HepG2 (cell line): ENCODE measurements around the gene PPP2R5D. TPM values are rescaled to one million over a fixed set of nuclear protein-coding genes. Genes with fewer than 3 reads are reported as not detected.

Experiments used
- MZF1 ChIP-seq: sonication (generic); formaldehyde crosslinking; IDR thresholded peaks from 2 replicates; pipeline ENCODE4 v1.8.1; 2023; ENCODE audit warnings: mild to moderate bottlenecking, missing genetic modification reagents, borderline replicate concordance
- ZKSCAN8 ChIP-seq: IDR thresholded peaks from 2 replicates; pipeline ENCODE4 v1.6.1; 2016; ENCODE audit warnings: borderline replicate concordance, missing genetic modification reagents, missing compliant biosample characterization
- ZNF274 ChIP-seq: sonication (generic); formaldehyde crosslinking; IDR thresholded peaks from 2 replicates; pipeline ENCODE4 v1.5.1; 2020; ENCODE audit warnings: mild to moderate bottlenecking, missing genetic modification reagents
- ZNF432 ChIP-seq: sonication (generic); formaldehyde crosslinking; IDR thresholded peaks from 2 replicates; pipeline ENCODE4 v1.5.0; 2020; ENCODE audit warnings: missing genetic modification reagents, mild to moderate bottlenecking, borderline replicate concordance
- ZNF616 ChIP-seq: sonication (generic); formaldehyde crosslinking; IDR thresholded peaks from 2 replicates; pipeline ENCODE4 v1.5.0; 2020; ENCODE audit warnings: low read depth, mild to moderate bottlenecking, missing genetic modification reagents
- polyA plus RNA-seq, 8 experiments: library from polyadenylated mRNA; depleted of rRNA in 3 of 8; stranded (reverse) in 7 of 8; unstranded in 1 of 8; fragments of >200 nt; fragmentation: Illumina TruSeq in 4 of 8; extraction: Trizol in 4 of 8; gene quantifications; 2 replicates each; pipeline versions ENCODE4 v1.2.1 to v1.2.3, GENCODE V29; 2011 to 2016; ENCODE audit warnings: low read depth in 4 of 8, missing spikeins in 1 of 8, mixed read lengths in 1 of 8; ENCODE audit not compliant: insufficient read depth in 1 of 8
- total RNA-seq, 5 experiments: library from RNA; depleted of rRNA; stranded (reverse); fragments of >200 nt; fragmentation: Illumina TruSeq; extraction: Trizol; gene quantifications; 2 replicates each; pipeline ENCODE4 v1.2.3, GENCODE V29; 2016; ENCODE audit warnings: low read depth in 1 of 5
- TF ChIP-seq, protein P1 (sequence below), 2 experiments: fragments of 450-650 bp in 1 of 2; sonication (generic) in 1 of 2; formaldehyde crosslinking in 1 of 2; IDR thresholded peaks; 2 replicates each; pipeline versions ENCODE4 v1.6.1 to v1.8.0; 2016 to 2022; ENCODE audit warnings: antibody characterized with exemption in 1 of 2, mild to moderate bottlenecking in 1 of 2, missing genetic modification reagents in 1 of 2
- TF ChIP-seq, protein P2 (sequence below): sonication (generic); formaldehyde crosslinking; IDR thresholded peaks from 2 replicates; pipeline ENCODE4 v1.9.0; 2021; ENCODE audit warnings: mild to moderate bottlenecking, missing genetic modification reagents
- TF ChIP-seq, protein P3 (sequence below): sonication (generic); formaldehyde crosslinking; IDR thresholded peaks from 2 replicates; pipeline ENCODE4 v1.5.0; 2020; ENCODE audit warnings: missing genetic modification reagents, mild to moderate bottlenecking, borderline replicate concordance

PPP2R5D gene
- total and polyA plus RNA-seq, 2 of the 13 experiments (the other 11 are each of a cell fraction or from before 2014, with no cell fraction given): 53.7 to 60.4 TPM

DNA sequence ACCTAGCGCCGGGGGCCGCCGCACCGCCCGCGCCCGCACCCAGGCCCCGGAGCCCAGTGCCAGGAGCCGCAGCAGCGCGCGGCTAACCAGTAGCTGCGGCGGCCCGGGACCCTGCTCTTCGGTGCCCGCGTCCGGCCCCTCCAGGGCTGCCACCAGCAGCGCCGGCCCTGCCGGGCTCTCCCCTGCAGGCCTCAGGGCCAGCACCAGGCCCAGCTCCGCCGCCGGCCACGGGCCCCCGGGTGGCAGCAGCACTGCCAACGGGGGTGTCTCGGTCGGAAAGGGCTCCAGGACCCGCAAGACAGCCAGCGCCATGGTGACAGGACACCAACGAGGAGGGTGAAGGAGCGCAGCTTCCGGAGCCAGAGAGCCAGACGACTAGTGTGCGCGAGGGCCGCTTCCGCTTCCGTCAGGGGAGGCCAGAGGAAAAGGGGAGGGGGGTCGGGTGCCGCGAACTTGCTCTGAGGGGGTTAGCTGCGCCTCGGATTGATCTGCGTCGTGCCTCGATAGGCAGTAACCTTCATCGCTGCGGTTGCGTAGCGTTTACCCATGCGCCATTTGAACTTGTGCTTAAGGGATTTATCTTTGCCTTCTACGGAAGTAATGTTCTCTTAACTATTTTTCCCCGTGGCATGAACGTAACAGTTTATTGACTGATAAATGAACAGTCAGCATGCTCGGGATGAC lies 5.4 kb upstream of the PPP2R5D start, which contains the start of gene PEX6 (continued):
- TF ChIP-seq, protein P1, sequence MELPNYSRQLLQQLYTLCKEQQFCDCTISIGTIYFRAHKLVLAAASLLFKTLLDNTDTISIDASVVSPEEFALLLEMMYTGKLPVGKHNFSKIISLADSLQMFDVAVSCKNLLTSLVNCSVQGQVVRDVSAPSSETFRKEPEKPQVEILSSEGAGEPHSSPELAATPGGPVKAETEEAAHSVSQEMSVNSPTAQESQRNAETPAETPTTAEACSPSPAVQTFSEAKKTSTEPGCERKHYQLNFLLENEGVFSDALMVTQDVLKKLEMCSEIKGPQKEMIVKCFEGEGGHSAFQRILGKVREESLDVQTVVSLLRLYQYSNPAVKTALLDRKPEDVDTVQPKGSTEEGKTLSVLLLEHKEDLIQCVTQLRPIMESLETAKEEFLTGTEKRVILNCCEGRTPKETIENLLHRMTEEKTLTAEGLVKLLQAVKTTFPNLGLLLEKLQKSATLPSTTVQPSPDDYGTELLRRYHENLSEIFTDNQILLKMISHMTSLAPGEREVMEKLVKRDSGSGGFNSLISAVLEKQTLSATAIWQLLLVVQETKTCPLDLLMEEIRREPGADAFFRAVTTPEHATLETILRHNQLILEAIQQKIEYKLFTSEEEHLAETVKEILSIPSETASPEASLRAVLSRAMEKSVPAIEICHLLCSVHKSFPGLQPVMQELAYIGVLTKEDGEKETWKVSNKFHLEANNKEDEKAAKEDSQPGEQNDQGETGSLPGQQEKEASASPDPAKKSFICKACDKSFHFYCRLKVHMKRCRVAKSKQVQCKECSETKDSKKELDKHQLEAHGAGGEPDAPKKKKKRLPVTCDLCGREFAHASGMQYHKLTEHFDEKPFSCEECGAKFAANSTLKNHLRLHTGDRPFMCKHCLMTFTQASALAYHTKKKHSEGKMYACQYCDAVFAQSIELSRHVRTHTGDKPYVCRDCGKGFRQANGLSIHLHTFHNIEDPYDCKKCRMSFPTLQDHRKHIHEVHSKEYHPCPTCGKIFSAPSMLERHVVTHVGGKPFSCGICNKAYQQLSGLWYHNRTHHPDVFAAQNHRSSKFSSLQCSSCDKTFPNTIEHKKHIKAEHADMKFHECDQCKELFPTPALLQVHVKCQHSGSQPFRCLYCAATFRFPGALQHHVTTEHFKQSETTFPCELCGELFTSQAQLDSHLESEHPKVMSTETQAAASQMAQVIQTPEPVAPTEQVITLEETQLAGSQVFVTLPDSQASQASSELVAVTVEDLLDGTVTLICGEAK (IDR thresholded peaks at IDR 0.05): peak; percentile 50
- TF ChIP-seq, protein P1 (CRISPR knock-in tag; IDR thresholded peaks at IDR 0.05): 0 out of 2 replicates have a peak, but pooled peaks have one; percentile 17
- TF ChIP-seq ZNF274 (CRISPR knock-in tag): peak; percentile 79; the same call in 1 of the 2 replicates
- TF ChIP-seq ZNF432 (CRISPR knock-in tag): no peak
- TF ChIP-seq ZNF616 (CRISPR knock-in tag): no peak
- TF ChIP-seq, protein P2, sequence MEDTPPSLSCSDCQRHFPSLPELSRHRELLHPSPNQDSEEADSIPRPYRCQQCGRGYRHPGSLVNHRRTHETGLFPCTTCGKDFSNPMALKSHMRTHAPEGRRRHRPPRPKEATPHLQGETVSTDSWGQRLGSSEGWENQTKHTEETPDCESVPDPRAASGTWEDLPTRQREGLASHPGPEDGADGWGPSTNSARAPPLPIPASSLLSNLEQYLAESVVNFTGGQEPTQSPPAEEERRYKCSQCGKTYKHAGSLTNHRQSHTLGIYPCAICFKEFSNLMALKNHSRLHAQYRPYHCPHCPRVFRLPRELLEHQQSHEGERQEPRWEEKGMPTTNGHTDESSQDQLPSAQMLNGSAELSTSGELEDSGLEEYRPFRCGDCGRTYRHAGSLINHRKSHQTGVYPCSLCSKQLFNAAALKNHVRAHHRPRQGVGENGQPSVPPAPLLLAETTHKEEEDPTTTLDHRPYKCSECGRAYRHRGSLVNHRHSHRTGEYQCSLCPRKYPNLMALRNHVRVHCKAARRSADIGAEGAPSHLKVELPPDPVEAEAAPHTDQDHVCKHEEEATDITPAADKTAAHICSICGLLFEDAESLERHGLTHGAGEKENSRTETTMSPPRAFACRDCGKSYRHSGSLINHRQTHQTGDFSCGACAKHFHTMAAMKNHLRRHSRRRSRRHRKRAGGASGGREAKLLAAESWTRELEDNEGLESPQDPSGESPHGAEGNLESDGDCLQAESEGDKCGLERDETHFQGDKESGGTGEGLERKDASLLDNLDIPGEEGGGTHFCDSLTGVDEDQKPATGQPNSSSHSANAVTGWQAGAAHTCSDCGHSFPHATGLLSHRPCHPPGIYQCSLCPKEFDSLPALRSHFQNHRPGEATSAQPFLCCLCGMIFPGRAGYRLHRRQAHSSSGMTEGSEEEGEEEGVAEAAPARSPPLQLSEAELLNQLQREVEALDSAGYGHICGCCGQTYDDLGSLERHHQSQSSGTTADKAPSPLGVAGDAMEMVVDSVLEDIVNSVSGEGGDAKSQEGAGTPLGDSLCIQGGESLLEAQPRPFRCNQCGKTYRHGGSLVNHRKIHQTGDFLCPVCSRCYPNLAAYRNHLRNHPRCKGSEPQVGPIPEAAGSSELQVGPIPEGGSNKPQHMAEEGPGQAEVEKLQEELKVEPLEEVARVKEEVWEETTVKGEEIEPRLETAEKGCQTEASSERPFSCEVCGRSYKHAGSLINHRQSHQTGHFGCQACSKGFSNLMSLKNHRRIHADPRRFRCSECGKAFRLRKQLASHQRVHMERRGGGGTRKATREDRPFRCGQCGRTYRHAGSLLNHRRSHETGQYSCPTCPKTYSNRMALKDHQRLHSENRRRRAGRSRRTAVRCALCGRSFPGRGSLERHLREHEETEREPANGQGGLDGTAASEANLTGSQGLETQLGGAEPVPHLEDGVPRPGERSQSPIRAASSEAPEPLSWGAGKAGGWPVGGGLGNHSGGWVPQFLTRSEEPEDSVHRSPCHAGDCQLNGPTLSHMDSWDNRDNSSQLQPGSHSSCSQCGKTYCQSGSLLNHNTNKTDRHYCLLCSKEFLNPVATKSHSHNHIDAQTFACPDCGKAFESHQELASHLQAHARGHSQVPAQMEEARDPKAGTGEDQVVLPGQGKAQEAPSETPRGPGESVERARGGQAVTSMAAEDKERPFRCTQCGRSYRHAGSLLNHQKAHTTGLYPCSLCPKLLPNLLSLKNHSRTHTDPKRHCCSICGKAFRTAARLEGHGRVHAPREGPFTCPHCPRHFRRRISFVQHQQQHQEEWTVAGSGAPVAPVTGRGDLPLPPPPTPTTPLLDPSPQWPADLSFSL: 0 out of 2 replicates have a peak, but pooled peaks have one; percentile 21
- TF ChIP-seq ZKSCAN8 (CRISPR knock-in tag): peak; percentile 83; the same call in 1 of the 2 replicates
- no peak for TF ChIP-seq MZF1 (CRISPR knock-in tag)
- TF ChIP-seq, protein P3, sequence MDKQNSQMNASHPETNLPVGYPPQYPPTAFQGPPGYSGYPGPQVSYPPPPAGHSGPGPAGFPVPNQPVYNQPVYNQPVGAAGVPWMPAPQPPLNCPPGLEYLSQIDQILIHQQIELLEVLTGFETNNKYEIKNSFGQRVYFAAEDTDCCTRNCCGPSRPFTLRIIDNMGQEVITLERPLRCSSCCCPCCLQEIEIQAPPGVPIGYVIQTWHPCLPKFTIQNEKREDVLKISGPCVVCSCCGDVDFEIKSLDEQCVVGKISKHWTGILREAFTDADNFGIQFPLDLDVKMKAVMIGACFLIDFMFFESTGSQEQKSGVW (CRISPR knock-in tag): peak; percentile 84; the same call in 1 of the 2 replicates
